Ishikawa (cell line): ENCODE data around the gene ZC2HC1B.

Experiments used
- CEBPB ChIP-seq: IDR thresholded peaks from 2 replicates; pipeline ENCODE4 v1.6.1; 2012
- EGR1 ChIP-seq: IDR thresholded peaks from 2 replicates; pipeline ENCODE4 v1.6.1; 2012
- EP300 ChIP-seq: IDR thresholded peaks from 2 replicates; pipeline ENCODE4 v1.6.1; 2012; ENCODE audit warnings: borderline replicate concordance
- FOXM1 ChIP-seq: IDR thresholded peaks from 2 replicates; pipeline ENCODE4 v1.6.1; 2012; ENCODE audit warnings: low read depth, borderline replicate concordance
- NFIC ChIP-seq: IDR thresholded peaks from 2 replicates; pipeline ENCODE4 v1.6.1; 2012
- RAD21 ChIP-seq: IDR thresholded peaks from 2 replicates; pipeline ENCODE4 v1.6.1; 2012; ENCODE audit warnings: low read depth
- TAF1 ChIP-seq: IDR thresholded peaks from 2 replicates; pipeline ENCODE4 v1.6.1; 2012; ENCODE audit warnings: low read depth, mild to moderate bottlenecking
- TF ChIP-seq, protein P1 (sequence below): IDR thresholded peaks from 2 replicates; pipeline ENCODE4 v1.6.1; 2012; ENCODE audit warnings: low read depth, mild to moderate bottlenecking
- TF ChIP-seq, protein P2 (sequence below): IDR thresholded peaks from 2 replicates; pipeline ENCODE4 v1.6.1; 2012

DNA sequence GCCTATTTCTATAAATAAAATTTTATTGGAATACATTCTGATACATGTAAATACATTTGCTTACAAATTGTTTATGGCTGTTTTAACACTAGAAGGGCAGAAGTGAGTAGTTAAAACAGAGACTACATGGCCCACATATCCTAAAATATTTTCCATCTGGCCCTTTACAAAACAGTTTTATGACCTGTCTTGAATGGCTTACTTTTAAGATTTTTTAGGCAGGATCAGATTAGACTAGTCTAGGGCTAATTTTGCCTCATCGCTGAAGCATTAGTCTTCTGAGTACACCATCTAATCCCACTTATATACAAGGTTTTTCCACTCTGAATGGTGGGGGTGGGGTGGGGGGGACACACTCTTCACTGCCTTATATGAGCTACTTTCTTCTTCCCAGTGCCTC, 116.6 kb downstream of the ZC2HC1B start:
- TF ChIP-seq RAD21 (no peak), EP300 (no peak), FOXM1 (no peak), TAF1 (no peak), EGR1 (no peak), NFIC (no peak), CEBPB (no peak)
- TF ChIP-seq, protein P1, sequence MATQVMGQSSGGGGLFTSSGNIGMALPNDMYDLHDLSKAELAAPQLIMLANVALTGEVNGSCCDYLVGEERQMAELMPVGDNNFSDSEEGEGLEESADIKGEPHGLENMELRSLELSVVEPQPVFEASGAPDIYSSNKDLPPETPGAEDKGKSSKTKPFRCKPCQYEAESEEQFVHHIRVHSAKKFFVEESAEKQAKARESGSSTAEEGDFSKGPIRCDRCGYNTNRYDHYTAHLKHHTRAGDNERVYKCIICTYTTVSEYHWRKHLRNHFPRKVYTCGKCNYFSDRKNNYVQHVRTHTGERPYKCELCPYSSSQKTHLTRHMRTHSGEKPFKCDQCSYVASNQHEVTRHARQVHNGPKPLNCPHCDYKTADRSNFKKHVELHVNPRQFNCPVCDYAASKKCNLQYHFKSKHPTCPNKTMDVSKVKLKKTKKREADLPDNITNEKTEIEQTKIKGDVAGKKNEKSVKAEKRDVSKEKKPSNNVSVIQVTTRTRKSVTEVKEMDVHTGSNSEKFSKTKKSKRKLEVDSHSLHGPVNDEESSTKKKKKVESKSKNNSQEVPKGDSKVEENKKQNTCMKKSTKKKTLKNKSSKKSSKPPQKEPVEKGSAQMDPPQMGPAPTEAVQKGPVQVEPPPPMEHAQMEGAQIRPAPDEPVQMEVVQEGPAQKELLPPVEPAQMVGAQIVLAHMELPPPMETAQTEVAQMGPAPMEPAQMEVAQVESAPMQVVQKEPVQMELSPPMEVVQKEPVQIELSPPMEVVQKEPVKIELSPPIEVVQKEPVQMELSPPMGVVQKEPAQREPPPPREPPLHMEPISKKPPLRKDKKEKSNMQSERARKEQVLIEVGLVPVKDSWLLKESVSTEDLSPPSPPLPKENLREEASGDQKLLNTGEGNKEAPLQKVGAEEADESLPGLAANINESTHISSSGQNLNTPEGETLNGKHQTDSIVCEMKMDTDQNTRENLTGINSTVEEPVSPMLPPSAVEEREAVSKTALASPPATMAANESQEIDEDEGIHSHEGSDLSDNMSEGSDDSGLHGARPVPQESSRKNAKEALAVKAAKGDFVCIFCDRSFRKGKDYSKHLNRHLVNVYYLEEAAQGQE, result no peak
- TF ChIP-seq, protein P2, sequence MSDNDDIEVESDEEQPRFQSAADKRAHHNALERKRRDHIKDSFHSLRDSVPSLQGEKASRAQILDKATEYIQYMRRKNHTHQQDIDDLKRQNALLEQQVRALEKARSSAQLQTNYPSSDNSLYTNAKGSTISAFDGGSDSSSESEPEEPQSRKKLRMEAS, result no peak
